Measurements from ENCODE around the gene MASP1.

MASP1 gene

DNA sequence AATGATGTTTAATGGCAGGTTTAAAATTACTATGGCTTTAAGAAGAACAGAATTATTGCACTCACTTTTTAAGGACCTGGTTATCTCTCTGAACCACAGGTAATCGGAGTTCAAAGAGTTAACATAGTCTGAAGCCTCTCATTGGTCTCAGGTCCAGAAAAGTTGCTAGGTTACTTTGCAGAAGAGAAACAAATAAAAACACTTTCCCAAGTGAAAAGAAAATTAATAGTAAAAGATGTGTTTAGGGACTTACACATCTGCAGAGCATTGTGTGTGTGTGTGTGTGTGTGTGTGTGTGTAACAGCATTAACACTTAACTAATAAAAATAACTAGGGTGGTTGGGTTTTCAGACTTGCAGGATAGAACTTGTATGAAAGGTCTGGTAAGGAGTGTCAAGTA lies 1.0 kb downstream of the MASP1 start:
- no peak for ATAC-seq

DNA sequence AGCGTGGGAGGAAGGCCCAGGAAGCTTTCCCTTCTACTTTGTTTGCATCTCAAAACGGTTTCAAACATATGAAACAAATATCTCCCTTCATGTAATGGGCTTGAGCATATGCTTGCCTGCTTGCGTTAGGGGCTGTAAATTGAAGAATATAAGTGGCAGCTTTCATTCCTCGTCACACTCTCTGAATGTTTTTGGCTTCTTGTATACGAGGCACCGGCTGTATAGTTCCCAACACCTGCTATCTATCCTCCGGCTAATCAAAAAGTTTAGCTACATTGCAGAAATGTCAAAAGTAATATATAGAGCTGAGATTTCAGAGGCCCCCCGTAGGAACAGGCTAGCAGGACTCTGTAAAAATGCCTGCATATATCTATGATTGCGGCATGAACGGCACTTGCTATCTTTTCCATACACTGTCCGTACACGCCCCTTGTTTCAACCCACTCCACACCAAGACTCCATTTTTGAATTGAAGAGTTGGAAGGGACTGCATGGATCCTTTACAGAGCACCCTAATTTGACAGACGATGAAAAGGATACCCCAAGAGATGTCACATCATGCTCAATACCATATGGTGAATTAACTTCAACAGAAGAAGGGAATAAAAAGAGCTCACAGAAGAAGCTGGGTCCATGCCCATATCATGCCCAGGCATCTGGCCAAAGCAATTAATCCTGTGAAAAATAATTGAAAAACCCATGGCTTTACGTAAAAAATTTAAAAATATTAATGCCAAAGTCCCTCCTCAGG lies 2.5 kb downstream of the MASP1 start:
- ATAC-seq = no peak
- TF ChIP-seq, protein P1, sequence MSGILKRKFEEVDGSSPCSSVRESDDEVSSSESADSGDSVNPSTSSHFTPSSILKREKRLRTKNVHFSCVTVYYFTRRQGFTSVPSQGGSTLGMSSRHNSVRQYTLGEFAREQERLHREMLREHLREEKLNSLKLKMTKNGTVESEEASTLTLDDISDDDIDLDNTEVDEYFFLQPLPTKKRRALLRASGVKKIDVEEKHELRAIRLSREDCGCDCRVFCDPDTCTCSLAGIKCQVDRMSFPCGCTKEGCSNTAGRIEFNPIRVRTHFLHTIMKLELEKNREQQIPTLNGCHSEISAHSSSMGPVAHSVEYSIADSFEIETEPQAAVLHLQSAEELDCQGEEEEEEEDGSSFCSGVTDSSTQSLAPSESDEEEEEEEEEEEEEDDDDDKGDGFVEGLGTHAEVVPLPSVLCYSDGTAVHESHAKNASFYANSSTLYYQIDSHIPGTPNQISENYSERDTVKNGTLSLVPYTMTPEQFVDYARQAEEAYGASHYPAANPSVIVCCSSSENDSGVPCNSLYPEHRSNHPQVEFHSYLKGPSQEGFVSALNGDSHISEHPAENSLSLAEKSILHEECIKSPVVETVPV (CRISPR knock-in tag; IDR thresholded peaks at IDR 0.05) = no peak
- TF ChIP-seq, protein P2, sequence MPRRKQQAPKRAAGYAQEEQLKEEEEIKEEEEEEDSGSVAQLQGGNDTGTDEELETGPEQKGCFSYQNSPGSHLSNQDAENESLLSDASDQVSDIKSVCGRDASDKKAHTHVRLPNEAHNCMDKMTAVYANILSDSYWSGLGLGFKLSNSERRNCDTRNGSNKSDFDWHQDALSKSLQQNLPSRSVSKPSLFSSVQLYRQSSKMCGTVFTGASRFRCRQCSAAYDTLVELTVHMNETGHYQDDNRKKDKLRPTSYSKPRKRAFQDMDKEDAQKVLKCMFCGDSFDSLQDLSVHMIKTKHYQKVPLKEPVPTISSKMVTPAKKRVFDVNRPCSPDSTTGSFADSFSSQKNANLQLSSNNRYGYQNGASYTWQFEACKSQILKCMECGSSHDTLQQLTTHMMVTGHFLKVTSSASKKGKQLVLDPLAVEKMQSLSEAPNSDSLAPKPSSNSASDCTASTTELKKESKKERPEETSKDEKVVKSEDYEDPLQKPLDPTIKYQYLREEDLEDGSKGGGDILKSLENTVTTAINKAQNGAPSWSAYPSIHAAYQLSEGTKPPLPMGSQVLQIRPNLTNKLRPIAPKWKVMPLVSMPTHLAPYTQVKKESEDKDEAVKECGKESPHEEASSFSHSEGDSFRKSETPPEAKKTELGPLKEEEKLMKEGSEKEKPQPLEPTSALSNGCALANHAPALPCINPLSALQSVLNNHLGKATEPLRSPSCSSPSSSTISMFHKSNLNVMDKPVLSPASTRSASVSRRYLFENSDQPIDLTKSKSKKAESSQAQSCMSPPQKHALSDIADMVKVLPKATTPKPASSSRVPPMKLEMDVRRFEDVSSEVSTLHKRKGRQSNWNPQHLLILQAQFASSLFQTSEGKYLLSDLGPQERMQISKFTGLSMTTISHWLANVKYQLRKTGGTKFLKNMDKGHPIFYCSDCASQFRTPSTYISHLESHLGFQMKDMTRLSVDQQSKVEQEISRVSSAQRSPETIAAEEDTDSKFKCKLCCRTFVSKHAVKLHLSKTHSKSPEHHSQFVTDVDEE (CRISPR knock-in tag; IDR thresholded peaks at IDR 0.05) = no peak
- no peak for TF ChIP-seq BACH2 (CRISPR knock-in tag; IDR thresholded peaks at IDR 0.05; ENCODE audit: borderline replicate concordance)
- TF ChIP-seq ZC3H10 (CRISPR knock-in tag; IDR thresholded peaks at IDR 0.05) = no peak
- TF ChIP-seq, protein P3, sequence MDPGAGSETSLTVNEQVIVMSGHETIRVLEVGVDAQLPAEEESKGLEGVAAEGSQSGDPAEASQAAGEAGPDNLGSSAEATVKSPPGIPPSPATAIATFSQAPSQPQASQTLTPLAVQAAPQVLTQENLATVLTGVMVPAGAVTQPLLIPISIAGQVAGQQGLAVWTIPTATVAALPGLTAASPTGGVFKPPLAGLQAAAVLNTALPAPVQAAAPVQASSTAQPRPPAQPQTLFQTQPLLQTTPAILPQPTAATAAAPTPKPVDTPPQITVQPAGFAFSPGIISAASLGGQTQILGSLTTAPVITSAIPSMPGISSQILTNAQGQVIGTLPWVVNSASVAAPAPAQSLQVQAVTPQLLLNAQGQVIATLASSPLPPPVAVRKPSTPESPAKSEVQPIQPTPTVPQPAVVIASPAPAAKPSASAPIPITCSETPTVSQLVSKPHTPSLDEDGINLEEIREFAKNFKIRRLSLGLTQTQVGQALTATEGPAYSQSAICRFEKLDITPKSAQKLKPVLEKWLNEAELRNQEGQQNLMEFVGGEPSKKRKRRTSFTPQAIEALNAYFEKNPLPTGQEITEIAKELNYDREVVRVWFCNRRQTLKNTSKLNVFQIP (CRISPR knock-in tag; IDR thresholded peaks at IDR 0.05; ENCODE audit: borderline replicate concordance, low read depth) = no peak
- no peak for TF ChIP-seq PPARA (CRISPR knock-in tag; IDR thresholded peaks at IDR 0.05; ENCODE audit: borderline replicate concordance)
- TF ChIP-seq ZFP3 (CRISPR knock-in tag; IDR thresholded peaks at IDR 0.05) = no peak
- no peak for TF ChIP-seq ZFP30 (CRISPR knock-in tag; IDR thresholded peaks at IDR 0.05)
- TF ChIP-seq ZNF565 (CRISPR knock-in tag; conservative IDR thresholded peaks at IDR 0.05; ENCODE audit: low read depth) = no peak

More for the DNA sequence above, 1.0 kb downstream of the MASP1 start:
- TF ChIP-seq ZFP3 (CRISPR knock-in tag; IDR thresholded peaks at IDR 0.05) = no peak
- no peak for TF ChIP-seq GLIS3 (CRISPR knock-in tag; IDR thresholded peaks at IDR 0.05)
- TF ChIP-seq, protein P1 (CRISPR knock-in tag; IDR thresholded peaks at IDR 0.05) = no peak
- TF ChIP-seq TOX (CRISPR knock-in tag; IDR thresholded peaks at IDR 0.05; ENCODE audit: borderline replicate concordance) = no peak
- TF ChIP-seq ISL1 (CRISPR knock-in tag; IDR thresholded peaks at IDR 0.05) = no peak
- TF ChIP-seq CSDC2 (CRISPR knock-in tag; IDR thresholded peaks at IDR 0.05) = no peak
- no peak for TF ChIP-seq ARNTL (CRISPR knock-in tag; IDR thresholded peaks at IDR 0.05; ENCODE audit: borderline replicate concordance, low read depth)
- no peak for TF ChIP-seq RARB (CRISPR knock-in tag; IDR thresholded peaks at IDR 0.05)
- TF ChIP-seq OSR1 (CRISPR knock-in tag; IDR thresholded peaks at IDR 0.05) = no peak
- TF ChIP-seq, protein P2 (CRISPR knock-in tag; IDR thresholded peaks at IDR 0.05) = no peak
- TF ChIP-seq, protein P4, sequence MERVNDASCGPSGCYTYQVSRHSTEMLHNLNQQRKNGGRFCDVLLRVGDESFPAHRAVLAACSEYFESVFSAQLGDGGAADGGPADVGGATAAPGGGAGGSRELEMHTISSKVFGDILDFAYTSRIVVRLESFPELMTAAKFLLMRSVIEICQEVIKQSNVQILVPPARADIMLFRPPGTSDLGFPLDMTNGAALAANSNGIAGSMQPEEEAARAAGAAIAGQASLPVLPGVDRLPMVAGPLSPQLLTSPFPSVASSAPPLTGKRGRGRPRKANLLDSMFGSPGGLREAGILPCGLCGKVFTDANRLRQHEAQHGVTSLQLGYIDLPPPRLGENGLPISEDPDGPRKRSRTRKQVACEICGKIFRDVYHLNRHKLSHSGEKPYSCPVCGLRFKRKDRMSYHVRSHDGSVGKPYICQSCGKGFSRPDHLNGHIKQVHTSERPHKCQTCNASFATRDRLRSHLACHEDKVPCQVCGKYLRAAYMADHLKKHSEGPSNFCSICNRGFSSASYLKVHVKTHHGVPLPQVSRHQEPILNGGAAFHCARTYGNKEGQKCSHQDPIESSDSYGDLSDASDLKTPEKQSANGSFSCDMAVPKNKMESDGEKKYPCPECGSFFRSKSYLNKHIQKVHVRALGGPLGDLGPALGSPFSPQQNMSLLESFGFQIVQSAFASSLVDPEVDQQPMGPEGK (CRISPR knock-in tag; IDR thresholded peaks at IDR 0.05; ENCODE audit: borderline replicate concordance) = no peak
- TF ChIP-seq, protein P5, sequence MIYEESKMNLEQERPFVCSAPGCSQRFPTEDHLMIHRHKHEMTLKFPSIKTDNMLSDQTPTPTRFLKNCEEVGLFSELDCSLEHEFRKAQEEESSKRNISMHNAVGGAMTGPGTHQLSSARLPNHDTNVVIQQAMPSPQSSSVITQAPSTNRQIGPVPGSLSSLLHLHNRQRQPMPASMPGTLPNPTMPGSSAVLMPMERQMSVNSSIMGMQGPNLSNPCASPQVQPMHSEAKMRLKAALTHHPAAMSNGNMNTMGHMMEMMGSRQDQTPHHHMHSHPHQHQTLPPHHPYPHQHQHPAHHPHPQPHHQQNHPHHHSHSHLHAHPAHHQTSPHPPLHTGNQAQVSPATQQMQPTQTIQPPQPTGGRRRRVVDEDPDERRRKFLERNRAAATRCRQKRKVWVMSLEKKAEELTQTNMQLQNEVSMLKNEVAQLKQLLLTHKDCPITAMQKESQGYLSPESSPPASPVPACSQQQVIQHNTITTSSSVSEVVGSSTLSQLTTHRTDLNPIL (CRISPR knock-in tag; IDR thresholded peaks at IDR 0.05; ENCODE audit: low read depth) = no peak
- TF ChIP-seq, protein P3 (CRISPR knock-in tag; IDR thresholded peaks at IDR 0.05; ENCODE audit: borderline replicate concordance, low read depth) = no peak
- no peak for TF ChIP-seq ZNF565 (CRISPR knock-in tag; conservative IDR thresholded peaks at IDR 0.05; ENCODE audit: low read depth)
- no peak for TF ChIP-seq TCF4 (CRISPR knock-in tag; IDR thresholded peaks at IDR 0.05; ENCODE audit: borderline replicate concordance)
- TF ChIP-seq ZNF8 (CRISPR knock-in tag; IDR thresholded peaks at IDR 0.05) = no peak
- no peak for TF ChIP-seq SNAI2 (CRISPR knock-in tag; IDR thresholded peaks at IDR 0.05)

Data from SK-N-SH treated with all-trans-retinoic acid at 6 μM for 48 hours (cell line).